ENCODE data around the gene HNF1B. TPM values are rescaled to one million over a fixed set of nuclear protein-coding genes. Genes with fewer than 3 reads are reported as not detected.
A peak's percentile ranks its signal among the peaks of the same experiment; 100 is the strongest.

The HNF1B gene
- polyA plus RNA-seq, 4 donors, result 10.0 to 29.2 (median 15.0) TPM

GRCh38 chr17:37676115-37676925 is 68.5 kb downstream of the HNF1B start:
- peaks cover 5 to 61% (median 10%) of the 10 kb centered on the region in 3 donors for H3K4me1 ChIP-seq (ENCODE audit: control insufficient read depth in 3 of 3, insufficient read depth in 2 of 3, low read depth in 1 of 3, low read length in 2 of 3)
- 6 to 17% (median 11%) methylated on average over 7 of the region's 7 CpGs for WGBS, 3 donors
- FAIRE-seq (no peak), DNase-seq (peak; percentile 78 to 93)
- no peaks in the 10 kb centered on the region for H3K36me3 ChIP-seq (ENCODE audit: control insufficient read depth in 3 of 3, insufficient read depth in 2 of 3, low read depth in 1 of 3, low read length in 3 of 3)
- peak overlapping the region; percentile 48 to 92 (median 73) for H3K27ac ChIP-seq (ENCODE audit: low read depth in 1 of 3, low read length in 2 of 3)
- no peak overlapping the region for H3K4me3 ChIP-seq (ENCODE audit: low read depth in 1 of 3, low read length in 3 of 3)
- no peaks in the 10 kb centered on the region for H3K27me3 ChIP-seq (ENCODE audit: control insufficient read depth in 3 of 3, insufficient read depth in 3 of 3, low read length in 3 of 3)
- H3K9me3 ChIP-seq (ENCODE audit: control insufficient read depth in 2 of 2, insufficient read depth in 1 of 2, low read depth in 1 of 2, low read length in 1 of 2), result peaks cover 0 to 5% of the 10 kb centered on the region in 2 donors

GRCh38 chr17:37674511-37674910 is 70.3 kb downstream of the HNF1B start:
- no peak for FAIRE-seq
- Histone ChIP-seq H3K27me3 (ENCODE audit: control insufficient read depth in 3 of 3, insufficient read depth in 3 of 3, low read length in 3 of 3) (no peaks in the 10 kb centered on the region), H3K4me3 (ENCODE audit: low read depth in 1 of 3, low read length in 3 of 3) (no peak overlapping the region), H3K4me1 (ENCODE audit: control insufficient read depth in 3 of 3, insufficient read depth in 2 of 3, low read depth in 1 of 3, low read length in 2 of 3) (peaks cover 9 to 78% (median 10%) of the 10 kb centered on the region in 3 donors), H3K36me3 (ENCODE audit: control insufficient read depth in 3 of 3, insufficient read depth in 2 of 3, low read depth in 1 of 3, low read length in 3 of 3) (no peaks in the 10 kb centered on the region), H3K9me3 (ENCODE audit: control insufficient read depth in 2 of 2, insufficient read depth in 1 of 2, low read depth in 1 of 2, low read length in 1 of 2) (peaks cover 0 to 5% of the 10 kb centered on the region in 2 donors), H3K27ac (ENCODE audit: low read depth in 1 of 3, low read length in 2 of 3) (peak overlapping the region in 1 of 3 donors; percentile 92)
- 27 to 41% (median 40%) methylated on average over 1 of the region's 1 CpG for WGBS, 3 donors
- peak in 1 of 2 donors; percentile 45 for DNase-seq

GRCh38 chr17:37673386-37673785 is 71.5 kb downstream of the HNF1B start:
- Histone ChIP-seq H3K36me3 (ENCODE audit: control insufficient read depth in 3 of 3, insufficient read depth in 2 of 3, low read depth in 1 of 3, low read length in 3 of 3) (no peaks in the 10 kb centered on the region), H3K9me3 (ENCODE audit: control insufficient read depth in 2 of 2, insufficient read depth in 1 of 2, low read depth in 1 of 2, low read length in 1 of 2) (no peaks in the 10 kb centered on the region), H3K27ac (ENCODE audit: low read depth in 1 of 3, low read length in 2 of 3) (peak overlapping the region in 1 of 3 donors; percentile 36), H3K4me1 (ENCODE audit: control insufficient read depth in 3 of 3, insufficient read depth in 2 of 3, low read depth in 1 of 3, low read length in 2 of 3) (peaks cover 9 to 79% (median 10%) of the 10 kb centered on the region in 3 donors), H3K4me3 (ENCODE audit: low read depth in 1 of 3, low read length in 3 of 3) (no peak overlapping the region), H3K27me3 (ENCODE audit: control insufficient read depth in 3 of 3, insufficient read depth in 3 of 3, low read length in 3 of 3) (no peaks in the 10 kb centered on the region)
- DNase-seq, result no peak
- FAIRE-seq, result no peak
- 89 to 100% (median 98%) methylated on average over 2 of the region's 2 CpGs for WGBS, 3 donors

- H3K4me1 ChIP-seq (ENCODE audit: control insufficient read depth in 3 of 3, insufficient read depth in 2 of 3, low read depth in 1 of 3, low read length in 2 of 3), result peaks cover 9 to 75% (median 10%) of the 10 kb centered on the region in 3 donors
- no peaks in the 10 kb centered on the region for H3K9me3 ChIP-seq (ENCODE audit: control insufficient read depth in 2 of 2, insufficient read depth in 1 of 2, low read depth in 1 of 2, low read length in 1 of 2)
- 59 to 66% (median 61%) methylated on average over 3 of the region's 3 CpGs for WGBS, 3 donors
- FAIRE-seq, result no peak
- H3K27ac ChIP-seq (ENCODE audit: low read depth in 1 of 3, low read length in 2 of 3), result peak overlapping the region in 2 of 3 donors; percentile 7 to 87
- H3K27me3 ChIP-seq (ENCODE audit: control insufficient read depth in 3 of 3, insufficient read depth in 3 of 3, low read length in 3 of 3), result no peaks in the 10 kb centered on the region
- no peaks in the 10 kb centered on the region for H3K36me3 ChIP-seq (ENCODE audit: control insufficient read depth in 3 of 3, insufficient read depth in 2 of 3, low read depth in 1 of 3, low read length in 3 of 3)
- DNase-seq, result no peak
- no peak overlapping the region for H3K4me3 ChIP-seq (ENCODE audit: low read depth in 1 of 3, low read length in 3 of 3)
Measured at GRCh38 chr17:37672548-37673078, 72.2 kb downstream of the HNF1B start.

- WGBS, 3 donors, result 64 to 69% (median 66%) methylated on average over 2 of the region's 2 CpGs
- no peak for FAIRE-seq
- peak overlapping the region; percentile 20 to 92 (median 87) for H3K27ac ChIP-seq (ENCODE audit: low read depth in 1 of 3, low read length in 2 of 3)
Measured at GRCh38 chr17:37671824-37672547, 72.9 kb downstream of the HNF1B start.

GRCh38 chr17:37671028-37671823 is 73.6 kb downstream of the HNF1B start:
- peak; percentile 86 to 87 for DNase-seq
- H3K4me1 ChIP-seq (ENCODE audit: control insufficient read depth in 3 of 3, insufficient read depth in 2 of 3, low read depth in 1 of 3, low read length in 2 of 3), result peaks cover 6 to 61% (median 9%) of the 10 kb centered on the region in 3 donors
- H3K27me3 ChIP-seq (ENCODE audit: control insufficient read depth in 3 of 3, insufficient read depth in 3 of 3, low read length in 3 of 3), result no peaks in the 10 kb centered on the region
- H3K9me3 ChIP-seq (ENCODE audit: control insufficient read depth in 2 of 2, insufficient read depth in 1 of 2, low read depth in 1 of 2, low read length in 1 of 2), result no peaks in the 10 kb centered on the region
- peak overlapping the region; percentile 2 to 92 (median 87) for H3K27ac ChIP-seq (ENCODE audit: low read depth in 1 of 3, low read length in 2 of 3)
- no peak for FAIRE-seq
- 21 to 58% (median 56%) methylated on average over 9 of the region's 9 CpGs for WGBS, 3 donors
- no peak overlapping the region for H3K4me3 ChIP-seq (ENCODE audit: low read depth in 1 of 3, low read length in 3 of 3)
- H3K36me3 ChIP-seq (ENCODE audit: control insufficient read depth in 3 of 3, insufficient read depth in 2 of 3, low read depth in 1 of 3, low read length in 3 of 3), result no peaks in the 10 kb centered on the region

More at GRCh38 chr17:37671824-37672547, 72.9 kb downstream of the HNF1B start:
- peaks cover 8 to 69% (median 9%) of the 10 kb centered on the region in 3 donors for H3K4me1 ChIP-seq (ENCODE audit: control insufficient read depth in 3 of 3, insufficient read depth in 2 of 3, low read depth in 1 of 3, low read length in 2 of 3)
- peak in 1 of 2 donors; percentile 33 for DNase-seq
- no peaks in the 10 kb centered on the region for H3K9me3 ChIP-seq (ENCODE audit: control insufficient read depth in 2 of 2, insufficient read depth in 1 of 2, low read depth in 1 of 2, low read length in 1 of 2)
- H3K36me3 ChIP-seq (ENCODE audit: control insufficient read depth in 3 of 3, insufficient read depth in 2 of 3, low read depth in 1 of 3, low read length in 3 of 3), result no peaks in the 10 kb centered on the region
- no peaks in the 10 kb centered on the region for H3K27me3 ChIP-seq (ENCODE audit: control insufficient read depth in 3 of 3, insufficient read depth in 3 of 3, low read length in 3 of 3)
- no peak overlapping the region for H3K4me3 ChIP-seq (ENCODE audit: low read depth in 1 of 3, low read length in 3 of 3)

- Histone ChIP-seq H3K4me1 (ENCODE audit: control insufficient read depth in 3 of 3, insufficient read depth in 2 of 3, low read depth in 1 of 3, low read length in 2 of 3) (peaks cover 4 to 39% (median 7%) of the 10 kb centered on the region in 3 donors), H3K4me3 (ENCODE audit: low read depth in 1 of 3, low read length in 3 of 3) (no peak overlapping the region), H3K27ac (ENCODE audit: low read depth in 1 of 3, low read length in 2 of 3) (no peak overlapping the region), H3K9me3 (ENCODE audit: control insufficient read depth in 2 of 2, insufficient read depth in 1 of 2, low read depth in 1 of 2, low read length in 1 of 2) (no peaks in the 10 kb centered on the region), H3K36me3 (ENCODE audit: control insufficient read depth in 3 of 3, insufficient read depth in 2 of 3, low read depth in 1 of 3, low read length in 3 of 3) (no peaks in the 10 kb centered on the region), H3K27me3 (ENCODE audit: control insufficient read depth in 3 of 3, insufficient read depth in 3 of 3, low read length in 3 of 3) (no peaks in the 10 kb centered on the region)
- peak in 1 of 2 donors; percentile 47 for DNase-seq
- WGBS, 3 donors, result 22 to 68% (median 41%) methylated on average over 1 of the region's 1 CpG
- no peak for FAIRE-seq
Measured at GRCh38 chr17:37667039-37667438, 77.8 kb downstream of the HNF1B start.

Measured in small intestine (tissue), 7 donors.